A673 (cell line): Measurements from ENCODE around the gene VPS13D. TPM values are rescaled to one million over a fixed set of nuclear protein-coding genes. Genes with fewer than 3 reads are reported as not detected.

Experiments used
- BruUV-seq: library from RNA; stranded (reverse); fragments of 400-500 nt; replicated peaks from 2 replicates; lab custom pipeline; 2021; lab: Mats Ljungman, UMichigan
- CTCF ChIA-PET: fragments of 300-600 bp; sonication (Branson Sonifier 250); formaldehyde crosslinking; loops from one replicate; lab custom pipeline; 2022; ENCODE audit warnings: antibody characterized with exemption; lab: Charles Lee
- POLR2A ChIA-PET: fragments of 300-600 bp; sonication (Branson Sonifier 250); formaldehyde crosslinking; loops from one replicate; lab custom pipeline; 2022; ENCODE audit warnings: antibody characterized with exemption; ENCODE audit not compliant: low non-redundant PET; lab: Charles Lee
- DNase-seq: peaks from one replicate; pipeline ENCODE4 v3.0.0-alpha.2; 2015; ENCODE audit warnings: low spot score
- H3K27ac ChIP-seq: fragments of 200-600 bp; sonication (generic); 2 replicates; pipeline ENCODE4 v1.5.1; 2016; ENCODE audit warnings: mixed run types, low read depth, mild to moderate bottlenecking, mixed read lengths, antibody characterized with exemption, low read length; ENCODE audit not compliant: poor library complexity, severe bottlenecking
- H3K27me3 ChIP-seq: fragments of 200-600 bp; sonication (generic); replicated peaks from 2 replicates; pipeline ENCODE4 v1.6.1; 2017; ENCODE audit warnings: mixed run types, low read depth, mild to moderate bottlenecking, mixed read lengths, antibody characterized with exemption, low read length; ENCODE audit not compliant: insufficient read depth, poor library complexity
- H3K36me3 ChIP-seq: fragments of 200-600 bp; sonication (generic); 2 replicates; pipeline ENCODE4 v1.6.1; 2016; ENCODE audit warnings: mixed run types, mild to moderate bottlenecking, mixed read lengths, antibody characterized with exemption, low read length; ENCODE audit not compliant: insufficient read depth, poor library complexity, severe bottlenecking
- H3K4me1 ChIP-seq: fragments of 200-600 bp; sonication (generic); 2 replicates; pipeline ENCODE4 v1.6.1; 2017; ENCODE audit warnings: mixed run types, mild to moderate bottlenecking, mixed read lengths, antibody characterized with exemption, low read length; ENCODE audit not compliant: insufficient read depth, poor library complexity, severe bottlenecking
- H3K4me3 ChIP-seq: fragments of 200-600 bp; sonication (generic); 2 replicates; pipeline ENCODE4 v1.5.1; 2016; ENCODE audit warnings: low read depth, mixed run types, mild to moderate bottlenecking, mixed read lengths, low read length; ENCODE audit not compliant: poor library complexity, severe bottlenecking
- H3K9me3 ChIP-seq: fragments of 200-600 bp; sonication (generic); 2 replicates; pipeline ENCODE4 v1.6.1; 2016; ENCODE audit warnings: mixed run types, low read depth, mild to moderate bottlenecking, mixed read lengths, antibody characterized with exemption, low read length; ENCODE audit not compliant: poor library complexity, severe bottlenecking
- EZH2 ChIP-seq: fragments of 200-600 bp; sonication (generic); IDR thresholded peaks from 2 replicates; pipeline ENCODE4 v1.6.1; 2017; ENCODE audit warnings: borderline replicate concordance, low read depth, mild to moderate bottlenecking, mixed read lengths, antibody characterized with exemption, low read length; ENCODE audit not compliant: poor library complexity, severe bottlenecking
- intact Hi-C: fragments of 100-400 bp; cut with micrococcal nuclease; formaldehyde crosslinking; loops from one replicate; pipeline ENCODE4 v1.10.0; 2022; ENCODE audit not compliant: unreplicated experiment
- total RNA-seq: library from RNA; stranded (reverse); gene quantifications from 2 replicates; pipeline ENCODE4 v1.2.3, GENCODE V29; 2021
- TF ChIP-seq, protein P1 (sequence below): fragments of 300-800, 200-600 bp; sonication (generic); conservative IDR thresholded peaks from 2 replicates; pipeline ENCODE4 v1.5.1; 2017; ENCODE audit warnings: low read depth, mild to moderate bottlenecking, antibody characterized with exemption, low read length, moderate library complexity, mixed read lengths

VPS13D gene
- total RNA-seq, 1 experiment from 2014 or later = 32.5 TPM

- intact Hi-C loops = no loop called here
- peaks cover 11% of the 10 kb centered on the region for H3K36me3 ChIP-seq
- ChIA-PET CTCF (no interaction called here), POLR2A (no interaction called here)
- H3K9me3 ChIP-seq = no peaks in the 10 kb centered on the region
- peak; percentile 10 for DNase-seq
- BruUV-seq = no TSS peak
- H3K4me3 ChIP-seq = no peak overlapping the region
- H3K27ac ChIP-seq = peak overlapping the region; percentile 45
- H3K27me3 ChIP-seq = no peaks in the 10 kb centered on the region
- peaks cover 8% of the 10 kb centered on the region for H3K4me1 ChIP-seq
- TF ChIP-seq, protein P1, sequence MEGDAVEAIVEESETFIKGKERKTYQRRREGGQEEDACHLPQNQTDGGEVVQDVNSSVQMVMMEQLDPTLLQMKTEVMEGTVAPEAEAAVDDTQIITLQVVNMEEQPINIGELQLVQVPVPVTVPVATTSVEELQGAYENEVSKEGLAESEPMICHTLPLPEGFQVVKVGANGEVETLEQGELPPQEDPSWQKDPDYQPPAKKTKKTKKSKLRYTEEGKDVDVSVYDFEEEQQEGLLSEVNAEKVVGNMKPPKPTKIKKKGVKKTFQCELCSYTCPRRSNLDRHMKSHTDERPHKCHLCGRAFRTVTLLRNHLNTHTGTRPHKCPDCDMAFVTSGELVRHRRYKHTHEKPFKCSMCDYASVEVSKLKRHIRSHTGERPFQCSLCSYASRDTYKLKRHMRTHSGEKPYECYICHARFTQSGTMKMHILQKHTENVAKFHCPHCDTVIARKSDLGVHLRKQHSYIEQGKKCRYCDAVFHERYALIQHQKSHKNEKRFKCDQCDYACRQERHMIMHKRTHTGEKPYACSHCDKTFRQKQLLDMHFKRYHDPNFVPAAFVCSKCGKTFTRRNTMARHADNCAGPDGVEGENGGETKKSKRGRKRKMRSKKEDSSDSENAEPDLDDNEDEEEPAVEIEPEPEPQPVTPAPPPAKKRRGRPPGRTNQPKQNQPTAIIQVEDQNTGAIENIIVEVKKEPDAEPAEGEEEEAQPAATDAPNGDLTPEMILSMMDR = no peak
- TF ChIP-seq EZH2 = no peak
Observed at GRCh38 chr1:12380326-12381249, 150.8 kb downstream of the VPS13D start.

DNA sequence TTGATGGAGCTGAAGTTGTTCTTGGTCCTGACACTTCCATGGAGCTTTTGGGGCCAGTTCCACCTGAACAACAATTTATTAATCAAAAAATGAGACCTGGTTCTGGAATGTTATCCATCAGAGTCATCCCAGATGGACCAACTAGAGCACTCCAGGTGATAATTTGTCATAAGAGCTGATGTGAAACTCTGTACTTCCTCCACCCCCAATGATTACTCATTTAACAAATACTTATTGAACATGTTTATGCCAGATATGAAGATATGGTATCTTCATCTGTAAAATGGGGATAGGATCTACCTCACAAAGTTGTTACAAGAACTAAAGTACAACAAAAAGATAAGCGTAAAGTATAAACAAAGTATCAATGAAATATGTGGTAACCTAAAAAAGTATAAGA lies 153.2 kb downstream of the VPS13D start:
- Histone ChIP-seq H3K4me1 (peaks cover 8% of the 10 kb centered on the region), H3K4me3 (no peak overlapping the region), H3K36me3 (peaks cover 34% of the 10 kb centered on the region), H3K9me3 (peaks cover 13% of the 10 kb centered on the region), H3K27ac (no peak overlapping the region), H3K27me3 (no peaks in the 10 kb centered on the region)
- TF ChIP-seq, protein P1 = no peak
- TF ChIP-seq EZH2 = no peak
- DNase-seq = no peak
- BruUV-seq = no TSS peak
- intact Hi-C loops = no loop called here
- ChIA-PET POLR2A (no interaction called here), CTCF (no interaction called here)

- Histone ChIP-seq H3K4me3 (no peak overlapping the region), H3K27ac (no peak overlapping the region), H3K27me3 (no peaks in the 10 kb centered on the region), H3K9me3 (peaks cover 15% of the 10 kb centered on the region), H3K36me3 (peaks cover 37% of the 10 kb centered on the region), H3K4me1 (peaks cover 8% of the 10 kb centered on the region)
- BruUV-seq = no TSS peak
- ChIA-PET POLR2A (no interaction called here), CTCF (no interaction called here)
- intact Hi-C loops = no loop called here
- TF ChIP-seq, protein P1 = no peak
- TF ChIP-seq EZH2 = no peak
- DNase-seq = no peak
Observed at GRCh38 chr1:12383786-12384185, 154.0 kb downstream of the VPS13D start.
